HEK293 (cell line): Measurements from ENCODE around the gene SCN4A.

Experiments
- CTCF ChIA-PET: fragments of 350-600 bp; formaldehyde crosslinking; extraction: SDS; loops from one replicate; lab custom pipeline; 2021; ENCODE audit warnings: antibody characterized with exemption; lab: Yijun Ruan, JAX
- POLR2A ChIA-PET: fragments of 300-600 bp; formaldehyde crosslinking; extraction: SDS; loops from one replicate; lab custom pipeline; 2020; ENCODE audit warnings: antibody characterized with exemption, inconsistent platforms; lab: Yijun Ruan, JAX
- H3K27ac ChIP-seq: fragments of 200-500 bp; sonication (Bioruptor generic); 2 replicates; pipeline ENCODE4 v1.5.1; 2014; ENCODE audit warnings: low read depth, low read length, control low read depth, inconsistent platforms; ENCODE audit errors: extremely low read depth
- H3K36me3 ChIP-seq, 2 experiments: fragments of 200-500 bp in 1 of 2; sonication (Bioruptor generic) in 1 of 2; 1 replicate in 1 of 2; 2 replicates in 1 of 2; pipeline ENCODE4 v1.5.1; 2014 to 2017; ENCODE audit warnings: inconsistent platforms in 2 of 2, low read length in 2 of 2; ENCODE audit not compliant: control insufficient read depth in 2 of 2, insufficient read depth in 1 of 2
- H3K4me1 ChIP-seq: fragments of 200-500 bp; sonication (Bioruptor generic); 2 replicates; pipeline ENCODE4 v1.5.1; 2014; ENCODE audit warnings: mild to moderate bottlenecking, low read length, inconsistent platforms; ENCODE audit not compliant: control insufficient read depth, insufficient read depth
- H3K4me3 ChIP-seq: 2 replicates; pipeline ENCODE4 v1.5.1; 2011; ENCODE audit warnings: low read depth, mild to moderate bottlenecking, control low read depth, low read length, moderate library complexity
- H3K9me3 ChIP-seq: fragments of 200-500 bp; sonication (Bioruptor generic); 2 replicates; pipeline ENCODE4 v1.5.1; 2014; ENCODE audit warnings: low read depth, low read length, inconsistent platforms; ENCODE audit not compliant: control insufficient read depth, insufficient read depth
- BCL11A ChIP-seq: fragments of 450-650 bp; formaldehyde crosslinking; IDR thresholded peaks from 2 replicates; pipeline ENCODE4 v1.5.1; 2016; ENCODE audit warnings: low read depth, missing biosample characterization, missing genetic modification characterization
- EGR2 ChIP-seq: fragments of 450-650 bp; formaldehyde crosslinking; IDR thresholded peaks from 2 replicates; pipeline ENCODE4 v1.5.1; 2016; ENCODE audit warnings: low read depth, missing biosample characterization, missing genetic modification characterization
- GLI2 ChIP-seq: fragments of 450-650 bp; formaldehyde crosslinking; IDR thresholded peaks from 2 replicates; pipeline ENCODE4; 2017; ENCODE audit warnings: missing biosample characterization, missing genetic modification characterization, low read depth, borderline replicate concordance
- KLF10 ChIP-seq: fragments of 450-650 bp; IDR thresholded peaks from 2 replicates; pipeline ENCODE4 v1.5.1; 2018; ENCODE audit warnings: missing biosample characterization, mild to moderate bottlenecking, missing genetic modification characterization
- KLF9 ChIP-seq: fragments of 450-650 bp; formaldehyde crosslinking; IDR thresholded peaks from 2 replicates; pipeline ENCODE4 v1.5.1; 2016; ENCODE audit warnings: missing biosample characterization, missing genetic modification characterization, low read depth
- PRDM6 ChIP-seq: fragments of 450-650 bp; formaldehyde crosslinking; IDR thresholded peaks from 2 replicates; pipeline ENCODE4 v1.5.1; 2017; ENCODE audit warnings: missing biosample characterization, missing genetic modification characterization
- SP2 ChIP-seq: fragments of 450-650 bp; formaldehyde crosslinking; IDR thresholded peaks from 2 replicates; pipeline ENCODE4 v1.5.1; 2016; ENCODE audit warnings: missing biosample characterization, missing genetic modification characterization
- ZBTB6 ChIP-seq: fragments of 450-650 bp; formaldehyde crosslinking; IDR thresholded peaks from 2 replicates; pipeline ENCODE4 v1.5.1; 2017; ENCODE audit warnings: missing biosample characterization, missing genetic modification characterization
- ZEB2 ChIP-seq: fragments of 450-650 bp; formaldehyde crosslinking; IDR thresholded peaks from 2 replicates; pipeline ENCODE4 v1.5.1; 2016; ENCODE audit warnings: missing biosample characterization, missing genetic modification characterization
- ZNF155 ChIP-seq: fragments of 450-650 bp; formaldehyde crosslinking; IDR thresholded peaks from 2 replicates; pipeline ENCODE4 v1.5.1; 2016; ENCODE audit warnings: missing biosample characterization, missing genetic modification characterization
- ZNF211 ChIP-seq: fragments of 450-650 bp; formaldehyde crosslinking; IDR thresholded peaks from 2 replicates; pipeline ENCODE4 v1.5.1; 2016; ENCODE audit warnings: low read depth, missing biosample characterization, missing genetic modification characterization
- ZNF26 ChIP-seq: fragments of 450-650 bp; formaldehyde crosslinking; IDR thresholded peaks from 2 replicates; pipeline ENCODE4 v1.5.1; 2016; ENCODE audit warnings: missing biosample characterization, missing genetic modification characterization
- ZNF280D ChIP-seq: fragments of 450-650 bp; formaldehyde crosslinking; IDR thresholded peaks from 2 replicates; pipeline ENCODE4 v1.5.1; 2016; ENCODE audit warnings: missing biosample characterization, missing genetic modification characterization
- ZNF292 ChIP-seq: fragments of 450-650 bp; formaldehyde crosslinking; IDR thresholded peaks from 2 replicates; pipeline ENCODE4 v1.5.1; 2016; ENCODE audit warnings: low read depth, missing biosample characterization, missing genetic modification characterization, borderline replicate concordance
- ZNF302 ChIP-seq: fragments of 450-650 bp; formaldehyde crosslinking; IDR thresholded peaks from 2 replicates; pipeline ENCODE4 v1.5.1; 2016; ENCODE audit warnings: missing biosample characterization, missing genetic modification characterization, low read depth
- ZNF645 ChIP-seq: fragments of 450-650 bp; formaldehyde crosslinking; IDR thresholded peaks from 2 replicates; pipeline ENCODE4; 2016; ENCODE audit warnings: missing biosample characterization, missing genetic modification characterization
- ZNF777 ChIP-seq: fragments of 450-650 bp; formaldehyde crosslinking; IDR thresholded peaks from 2 replicates; pipeline ENCODE4 v1.5.1; 2017; ENCODE audit warnings: missing biosample characterization, missing genetic modification characterization, borderline replicate concordance
- ZSCAN16 ChIP-seq: fragments of 450-650 bp; formaldehyde crosslinking; IDR thresholded peaks from 2 replicates; pipeline ENCODE4 v1.5.1; 2016; ENCODE audit warnings: missing biosample characterization, missing genetic modification characterization
- ZSCAN18 ChIP-seq: fragments of 450-650 bp; formaldehyde crosslinking; IDR thresholded peaks from 2 replicates; pipeline ENCODE4 v1.5.1; 2016; ENCODE audit warnings: missing biosample characterization, missing genetic modification characterization

The SCN4A gene

GRCh38 chr17:64016974-64017373 lies 44.3 kb upstream of the SCN4A start:
- CTCF ChIA-PET, result interaction anchor here (0.6 to 2.1 kb wide), 13 partner anchors 9 to 407 kb away, joined by 3 to 18 read pairs (median 4); partner anchors contain the start of gene CSHL1
- Histone ChIP-seq H3K4me1 (no peaks in the 10 kb centered on the region), H3K9me3 (no peaks in the 10 kb centered on the region), H3K36me3 (no peaks in the 10 kb centered on the region), H3K4me3 (no peak overlapping the region), H3K27ac (no peak overlapping the region)
- TF ChIP-seq ZNF645 (tag by site-specific recombination), result no peak
- no peak for TF ChIP-seq ZNF292 (tag by site-specific recombination)
- no peak for TF ChIP-seq KLF10
- TF ChIP-seq ZBTB6 (tag by site-specific recombination), result no peak
- no peak for TF ChIP-seq PRDM6 (tag by site-specific recombination)
- TF ChIP-seq ZNF155 (tag by site-specific recombination), result no peak
- no peak for TF ChIP-seq ZNF26 (tag by site-specific recombination)
- no peak for TF ChIP-seq ZEB2
- POLR2A ChIA-PET, result no interaction called here

GRCh38 chr17:64016231-64016784 lies 43.6 kb upstream of the SCN4A start:
- CTCF ChIA-PET, result interaction anchor here (0.6 to 2.1 kb wide), 11 partner anchors 8 to 408 kb away, joined by 3 to 18 read pairs (median 4); partner anchors contain the start of gene CSHL1
- H3K4me1 ChIP-seq, result no peaks in the 10 kb centered on the region
- TF ChIP-seq SP2 (tag by site-specific recombination) (no peak), BCL11A (no peak), ZSCAN16 (tag by site-specific recombination) (no peak), ZNF302 (no peak), GLI2 (tag by site-specific recombination) (no peak)
- TF ChIP-seq, all 188 proteins: peak for 0
- Histone ChIP-seq H3K27ac (no peak overlapping the region), H3K9me3 (no peaks in the 10 kb centered on the region), H3K4me3 (no peak overlapping the region), H3K36me3 (no peaks in the 10 kb centered on the region)
- POLR2A ChIA-PET, result no interaction called here

- Histone ChIP-seq H3K27ac (no peak overlapping the region), H3K9me3 (no peaks in the 10 kb centered on the region), H3K36me3 (no peaks in the 10 kb centered on the region), H3K4me1 (no peaks in the 10 kb centered on the region), H3K4me3 (no peak overlapping the region)
- ChIA-PET POLR2A (no interaction called here), CTCF (no interaction called here)
- TF ChIP-seq ZNF211 (tag by site-specific recombination) (no peak), EGR2 (tag by site-specific recombination) (no peak), ZNF280D (no peak), KLF9 (tag by site-specific recombination) (no peak), ZNF777 (no peak), ZSCAN18 (tag by site-specific recombination) (no peak)
Measured at GRCh38 chr17:64015447-64015846, 42.7 kb upstream of the SCN4A start.
